CD4-positive, alpha-beta T cell treated with Interleukin-6 at 100 ng/mL for 8 hours (primary cell): Measurements from ENCODE around the gene CASK.

ENCODE experiments used
- DNase-seq: peaks from one replicate; pipeline ENCODE4 v3.0.0-alpha.2; 2020; ENCODE audit warnings: mixed read lengths, low spot score

CASK gene, protein sequence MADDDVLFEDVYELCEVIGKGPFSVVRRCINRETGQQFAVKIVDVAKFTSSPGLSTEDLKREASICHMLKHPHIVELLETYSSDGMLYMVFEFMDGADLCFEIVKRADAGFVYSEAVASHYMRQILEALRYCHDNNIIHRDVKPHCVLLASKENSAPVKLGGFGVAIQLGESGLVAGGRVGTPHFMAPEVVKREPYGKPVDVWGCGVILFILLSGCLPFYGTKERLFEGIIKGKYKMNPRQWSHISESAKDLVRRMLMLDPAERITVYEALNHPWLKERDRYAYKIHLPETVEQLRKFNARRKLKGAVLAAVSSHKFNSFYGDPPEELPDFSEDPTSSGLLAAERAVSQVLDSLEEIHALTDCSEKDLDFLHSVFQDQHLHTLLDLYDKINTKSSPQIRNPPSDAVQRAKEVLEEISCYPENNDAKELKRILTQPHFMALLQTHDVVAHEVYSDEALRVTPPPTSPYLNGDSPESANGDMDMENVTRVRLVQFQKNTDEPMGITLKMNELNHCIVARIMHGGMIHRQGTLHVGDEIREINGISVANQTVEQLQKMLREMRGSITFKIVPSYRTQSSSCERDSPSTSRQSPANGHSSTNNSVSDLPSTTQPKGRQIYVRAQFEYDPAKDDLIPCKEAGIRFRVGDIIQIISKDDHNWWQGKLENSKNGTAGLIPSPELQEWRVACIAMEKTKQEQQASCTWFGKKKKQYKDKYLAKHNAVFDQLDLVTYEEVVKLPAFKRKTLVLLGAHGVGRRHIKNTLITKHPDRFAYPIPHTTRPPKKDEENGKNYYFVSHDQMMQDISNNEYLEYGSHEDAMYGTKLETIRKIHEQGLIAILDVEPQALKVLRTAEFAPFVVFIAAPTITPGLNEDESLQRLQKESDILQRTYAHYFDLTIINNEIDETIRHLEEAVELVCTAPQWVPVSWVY

DNA sequence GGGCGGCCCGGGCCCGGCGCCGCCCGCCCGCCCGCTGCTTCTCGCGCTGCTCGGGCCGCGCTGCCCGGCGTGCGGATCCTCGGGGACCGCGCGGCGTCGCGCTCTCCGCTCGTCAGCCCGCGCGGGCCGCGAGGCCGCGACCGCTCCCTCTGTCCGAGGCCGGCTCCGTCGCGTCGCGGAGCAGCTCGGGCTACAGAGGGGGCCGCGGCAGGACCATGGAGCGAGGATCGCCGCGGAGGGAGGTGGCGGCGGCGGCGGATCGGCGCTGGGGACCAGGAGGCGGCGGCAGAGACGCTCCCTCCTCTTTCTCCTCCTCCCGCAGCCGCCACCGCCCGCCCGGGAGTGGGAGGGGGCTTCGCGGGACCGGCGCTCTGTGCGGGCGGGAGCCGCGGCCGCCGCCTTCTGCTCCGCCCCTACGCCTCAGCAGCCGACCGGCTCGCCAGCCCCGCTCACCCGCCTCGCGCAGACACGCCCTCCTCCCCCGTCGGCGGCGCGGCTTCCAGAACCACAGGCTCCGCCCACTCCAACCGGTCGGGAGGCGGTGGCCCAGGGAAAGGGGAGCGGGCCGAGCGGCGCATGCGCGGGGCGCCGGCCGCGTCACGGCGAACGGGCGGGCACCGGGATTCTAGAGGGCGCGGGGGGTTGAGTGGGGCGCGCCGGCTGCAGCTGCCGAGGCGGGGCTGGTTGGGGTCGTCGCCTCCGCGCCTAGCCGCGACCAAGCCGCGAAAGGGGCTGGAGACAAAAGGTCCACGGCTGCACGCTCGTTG lies at the start of gene CASK:
Gene CASK, minus strand, starts transcription at position 344 of the 767 bp plus-strand sequence. CDS start 566 bp downstream, outside the sequence.
- peak; percentile 93 for DNase-seq

DNA sequence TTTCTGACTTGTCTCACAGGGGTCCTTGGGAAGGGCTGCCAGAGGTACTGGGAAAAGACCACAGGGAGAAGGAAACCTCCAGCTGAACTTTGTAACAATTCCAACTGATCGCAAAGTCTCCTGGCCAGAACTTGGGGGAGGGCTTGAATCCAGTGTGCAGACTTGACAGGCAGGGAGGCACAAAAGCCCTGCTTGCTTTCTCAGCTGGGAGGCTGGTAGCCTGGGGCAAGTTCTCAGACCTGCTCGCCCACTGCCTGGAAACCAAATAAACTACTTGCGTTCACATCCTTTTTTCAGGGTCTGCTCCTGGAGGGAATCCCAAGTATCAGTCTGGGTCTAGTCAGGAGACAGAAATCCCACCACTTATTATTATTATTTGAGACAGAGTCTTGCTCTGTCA lies 48.0 kb upstream of the CASK start:
- no peak for DNase-seq

DNA sequence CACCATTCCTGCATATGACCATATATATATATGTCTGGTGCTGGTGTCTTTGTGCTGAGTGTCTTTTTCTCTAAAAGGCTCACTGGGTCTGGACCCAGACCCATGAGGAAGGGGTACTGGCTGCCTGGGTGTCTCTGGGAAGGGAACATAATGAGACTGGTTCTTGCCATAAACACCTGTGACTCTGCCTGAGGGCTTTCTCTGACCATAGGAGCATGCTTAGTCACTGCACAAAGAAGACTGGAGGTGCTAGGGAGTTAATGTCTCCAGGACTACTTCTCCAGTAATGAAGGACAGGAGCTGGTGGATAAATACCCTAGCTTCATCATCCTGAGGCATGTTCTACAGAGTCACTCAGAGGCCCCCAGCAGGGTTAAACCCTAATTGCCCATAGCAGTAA lies 47.1 kb upstream of the CASK start:
- DNase-seq, result no peak

DNA sequence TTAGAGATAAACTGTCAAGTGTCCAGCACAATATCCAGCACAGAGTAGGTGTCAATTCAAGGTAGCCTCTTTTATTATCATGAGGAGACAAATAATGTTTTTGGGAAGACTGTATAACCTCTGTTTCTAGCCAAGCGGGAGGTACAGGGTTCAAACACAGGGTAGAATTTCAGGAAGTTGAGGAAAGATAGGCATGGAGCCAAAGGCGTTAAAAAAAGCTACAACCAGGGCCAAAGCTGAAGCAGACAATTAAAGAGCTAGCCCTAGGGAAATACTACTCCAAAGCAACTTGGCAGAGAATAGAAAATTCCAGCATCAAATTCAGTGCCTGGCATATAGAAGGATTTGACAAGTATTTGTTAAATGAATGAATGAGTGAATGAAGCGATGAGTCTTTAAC lies 40.0 kb upstream of the CASK start:
- DNase-seq, result no peak

DNA sequence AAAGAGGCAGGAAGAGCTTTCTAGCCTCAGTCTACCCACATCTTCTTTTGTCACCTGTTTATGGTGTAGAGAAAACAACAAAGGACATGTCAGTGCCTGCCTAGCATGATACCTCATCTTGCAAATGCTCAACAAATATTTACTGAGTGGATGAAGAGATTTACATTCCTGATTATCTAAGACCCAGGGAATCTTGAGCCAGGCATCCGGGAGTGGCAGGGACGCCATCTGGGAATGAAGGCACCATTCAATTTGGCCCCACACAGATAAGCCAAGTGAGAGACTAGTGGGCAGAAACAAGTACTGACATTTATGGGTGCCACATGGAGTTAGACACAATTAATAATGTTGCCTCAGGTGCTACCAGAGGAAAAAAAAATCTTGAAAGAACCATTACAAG lies 36.8 kb upstream of the CASK start:
- DNase-seq, result no peak

DNA sequence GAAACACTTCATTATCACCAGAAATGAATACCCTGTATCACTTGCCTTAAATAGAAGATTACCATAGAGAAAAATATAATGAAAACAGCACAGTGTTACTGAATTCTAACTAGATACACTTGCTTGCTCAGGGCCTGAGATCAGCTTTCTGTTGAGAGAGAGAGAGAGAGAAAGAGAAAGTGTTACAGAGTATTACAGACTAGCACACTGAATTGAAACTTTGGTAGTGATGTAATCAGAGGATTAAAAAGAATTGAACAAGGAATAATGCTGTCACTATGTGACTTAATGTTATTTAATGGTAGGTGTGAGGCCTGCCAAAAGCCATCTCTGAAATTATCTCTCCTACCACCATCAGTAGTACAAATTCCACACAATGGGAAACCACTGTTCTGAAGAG lies 35.5 kb upstream of the CASK start:
- no peak for DNase-seq

DNA sequence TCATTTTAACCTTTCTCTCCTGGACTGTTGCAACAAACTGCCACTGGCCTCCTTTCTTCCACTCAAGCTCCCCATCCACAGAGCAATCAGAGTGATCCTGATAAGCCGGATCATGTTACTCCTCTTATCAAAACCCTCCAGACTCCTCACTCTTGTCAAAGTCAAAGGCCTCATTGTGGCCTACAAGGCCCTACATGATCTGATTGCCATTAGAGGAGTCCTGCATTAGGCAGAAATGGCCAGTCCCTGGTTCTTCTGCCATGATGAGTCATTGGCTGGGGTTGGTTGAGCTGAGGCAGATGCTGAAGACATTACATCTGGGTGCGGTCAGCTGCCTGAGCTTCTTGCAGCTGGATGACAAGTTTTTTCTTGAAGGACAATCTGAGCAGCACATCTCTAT lies 32.7 kb upstream of the CASK start:
- DNase-seq, result no peak

DNA sequence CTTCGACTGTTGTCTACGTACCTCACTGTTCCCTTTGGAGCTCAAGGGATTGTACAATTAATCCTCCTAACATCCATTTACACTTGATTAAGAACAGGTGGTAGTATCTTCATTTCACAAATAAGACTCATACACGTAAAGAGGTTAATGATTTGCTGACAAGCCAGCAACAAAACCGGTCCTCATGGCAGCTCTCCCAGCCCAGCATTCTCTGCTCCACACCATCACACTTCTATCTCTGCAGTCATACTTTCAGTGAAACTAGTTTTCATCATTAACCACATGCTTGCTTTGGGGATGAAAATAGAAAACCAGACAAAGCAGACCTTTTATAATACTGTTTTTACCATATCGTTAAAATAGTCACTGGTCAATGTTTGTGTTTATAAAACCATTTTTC lies 28.7 kb upstream of the CASK start:
- DNase-seq, result no peak

DNA sequence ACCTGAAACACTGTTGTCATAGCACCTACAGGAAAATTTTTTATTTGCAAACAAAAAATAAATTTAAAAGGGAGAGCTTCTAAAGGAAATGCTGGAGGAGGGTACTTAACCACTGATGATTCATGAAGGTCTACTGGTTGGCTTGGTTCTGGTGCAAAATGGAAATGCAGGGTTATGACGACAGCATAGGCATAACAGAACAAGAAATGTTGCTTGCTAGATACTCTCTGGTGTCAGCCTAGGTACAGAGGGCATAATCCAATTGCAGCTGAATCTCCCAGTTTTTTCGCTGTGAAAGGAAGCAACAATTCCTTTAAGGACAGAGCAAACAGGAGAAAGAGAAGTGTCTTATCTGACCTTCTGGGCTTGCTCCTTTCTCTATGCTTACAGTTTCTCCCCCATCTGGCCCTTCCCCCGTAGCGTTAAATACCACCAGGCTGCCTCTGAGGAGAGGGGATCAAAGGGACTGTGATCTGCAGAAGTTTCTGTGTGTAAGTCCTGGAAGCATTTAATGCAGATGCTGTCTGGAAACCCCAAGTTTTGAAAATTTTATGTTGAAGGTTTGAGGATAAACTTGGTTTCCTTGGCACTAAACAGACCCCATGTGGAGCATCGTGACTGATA lies 23.7 kb upstream of the CASK start:
- DNase-seq, result no peak

DNA sequence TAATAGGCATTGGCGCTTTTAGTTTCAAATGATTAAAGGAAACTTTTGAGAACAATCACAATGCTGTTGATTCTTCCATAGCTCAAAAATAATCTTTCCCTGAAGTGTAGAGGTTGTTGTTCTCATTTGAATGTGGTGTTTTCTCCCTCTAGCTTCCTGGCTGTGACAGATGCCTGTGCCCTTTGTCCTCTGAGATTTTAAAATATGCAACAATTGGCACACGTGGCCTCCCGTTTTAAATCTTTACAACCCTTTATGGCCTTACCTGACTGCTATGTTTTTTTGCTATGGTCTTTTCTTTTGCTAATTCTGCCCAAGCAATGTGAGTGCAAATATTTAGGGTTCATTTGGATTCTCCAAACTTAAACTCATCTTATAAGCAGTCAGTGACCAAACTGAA lies 22.9 kb upstream of the CASK start:
- DNase-seq, result no peak

DNA sequence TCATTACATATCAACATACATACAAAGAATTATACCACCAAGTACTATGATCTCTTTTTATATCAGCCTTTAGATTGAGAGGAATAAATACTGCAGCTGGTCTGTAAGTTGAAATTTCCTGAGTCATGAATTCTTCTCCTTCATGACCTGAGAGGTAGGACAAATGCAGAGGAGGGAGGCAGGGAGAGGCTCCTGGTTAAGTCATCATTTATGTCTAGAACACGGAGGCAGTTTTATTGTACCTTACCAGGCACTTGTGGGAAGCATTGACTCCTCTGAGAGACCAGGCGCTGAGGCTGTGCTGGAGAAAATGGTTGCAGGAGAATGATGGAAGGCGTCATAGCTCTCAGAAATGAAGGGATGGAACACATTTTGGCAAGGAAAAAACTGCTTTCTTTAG lies 12.5 kb upstream of the CASK start:
- no peak for DNase-seq

DNA sequence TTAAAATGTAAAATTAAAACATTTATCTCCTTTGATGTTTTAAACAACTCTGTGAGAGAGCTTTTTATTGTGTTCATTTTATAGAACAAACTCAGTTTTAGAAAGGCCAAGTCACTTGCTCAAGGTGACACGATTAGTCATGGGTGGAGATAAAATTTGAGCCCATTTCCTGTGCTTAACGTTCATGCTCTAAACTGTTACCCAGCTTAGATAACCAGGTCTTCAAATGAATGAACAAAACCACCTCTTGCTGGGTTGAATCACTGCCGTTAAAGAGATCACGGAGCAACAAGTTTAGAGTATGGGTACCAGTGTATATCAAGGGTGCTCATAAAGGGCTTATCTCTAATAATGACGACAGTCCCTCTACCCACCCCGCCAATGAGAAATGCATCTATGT lies 10.2 kb upstream of the CASK start:
- DNase-seq, result peak; percentile 32

DNA sequence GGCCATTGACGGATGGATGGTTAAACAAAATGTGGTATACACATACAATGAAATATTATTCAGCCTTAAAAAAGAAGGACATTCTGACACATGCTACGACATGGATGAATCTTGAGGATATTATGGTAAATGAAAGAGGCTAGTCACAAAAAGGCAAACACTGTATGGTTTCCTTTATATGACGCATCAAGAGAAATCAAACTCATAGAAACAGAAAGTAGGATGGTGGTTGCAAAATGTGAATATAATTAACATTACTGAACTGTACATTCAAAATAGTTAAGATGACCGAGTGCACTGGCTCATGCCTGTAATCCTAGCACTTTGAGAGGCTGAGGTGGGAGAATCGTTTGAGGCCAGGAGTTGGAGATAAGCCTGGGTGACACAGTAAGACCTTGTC lies 9.5 kb upstream of the CASK start:
- DNase-seq, result no peak

DNA sequence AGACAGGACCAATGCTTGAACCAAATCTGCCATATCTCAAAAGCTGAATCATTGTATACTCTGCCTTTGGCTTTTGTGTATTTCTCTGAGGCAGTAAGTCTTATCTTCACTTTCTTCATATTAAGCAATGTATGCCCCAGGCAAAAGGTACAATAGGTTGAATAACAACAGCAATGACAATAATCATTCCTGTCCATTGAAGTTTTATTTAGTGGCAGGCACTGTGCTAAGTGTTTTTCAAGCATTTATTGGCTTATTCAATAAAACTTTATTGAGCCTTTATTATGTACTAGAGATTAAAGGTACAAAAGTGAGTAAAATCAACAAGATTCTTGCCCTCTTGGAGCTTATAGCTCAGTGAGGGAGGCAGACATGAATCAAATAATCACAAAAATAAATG lies 8.2 kb upstream of the CASK start:
- DNase-seq, result no peak

DNA sequence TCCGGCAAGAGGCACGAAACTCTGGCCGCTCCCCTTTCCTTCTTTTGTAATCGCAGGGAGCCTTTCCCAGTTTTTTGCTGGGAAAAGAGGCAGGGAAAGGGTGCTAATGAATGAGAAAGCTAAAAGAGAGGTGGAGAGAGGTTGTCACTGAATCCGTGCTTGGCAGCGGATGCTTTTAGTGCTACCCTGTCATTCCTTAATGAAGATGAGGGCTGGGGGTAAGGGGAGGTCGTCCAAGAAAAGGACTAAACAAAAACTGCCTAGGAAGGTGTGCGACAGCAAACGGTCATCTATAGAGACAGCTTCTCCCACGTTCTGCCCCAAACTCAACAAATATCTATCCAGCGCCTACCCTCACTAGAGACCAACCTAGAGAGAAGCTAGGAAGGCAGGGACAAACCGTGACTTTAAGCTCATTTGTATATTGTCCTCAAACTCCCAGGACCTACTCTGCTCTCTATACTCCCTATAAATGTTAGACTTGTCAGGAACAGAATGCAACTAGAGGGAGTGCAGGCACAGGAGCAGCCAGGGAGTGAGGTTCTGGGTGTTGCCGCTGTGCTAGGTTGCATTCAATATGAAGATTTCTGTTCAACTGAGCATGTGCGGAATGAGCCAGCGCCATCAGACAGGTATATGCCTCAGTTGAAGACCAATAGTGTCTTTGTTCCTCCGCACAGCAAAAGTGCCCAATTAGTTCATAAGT lies 777 bp upstream of the CASK start:
- DNase-seq, result peak; percentile 32

DNA sequence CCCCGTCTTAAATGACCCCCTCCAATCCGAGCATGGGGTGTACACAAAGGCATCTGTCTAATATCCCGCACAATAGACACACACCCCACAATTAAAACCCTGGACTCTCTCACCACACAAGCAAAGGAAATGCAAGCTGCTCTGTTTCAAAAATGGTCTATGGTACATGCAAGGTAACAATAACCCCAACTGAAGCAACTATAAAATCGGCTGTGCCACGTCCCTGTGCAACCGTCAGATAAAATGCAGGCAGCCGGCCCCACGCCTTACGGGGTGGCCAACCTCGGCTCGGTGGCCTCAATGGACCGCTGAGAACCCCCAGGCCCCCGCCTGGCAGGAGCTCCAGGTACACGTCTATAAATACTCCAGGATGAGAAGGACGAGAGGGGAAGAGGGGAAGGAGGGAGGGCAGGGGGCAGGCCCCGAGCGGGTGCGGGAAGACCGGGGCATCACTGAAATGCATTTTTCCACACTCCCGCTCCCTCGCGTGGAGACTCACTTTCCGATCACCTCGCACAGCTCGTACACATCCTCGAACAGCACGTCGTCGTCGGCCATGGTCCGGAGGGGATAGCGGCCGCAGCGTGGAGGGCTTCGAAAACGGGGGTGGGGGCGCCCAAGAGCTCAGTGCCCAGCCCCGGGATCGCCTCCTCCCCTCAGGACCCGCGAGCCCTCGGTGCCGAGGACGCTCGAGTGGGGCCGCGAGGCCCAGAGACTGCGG lies 763 bp downstream of the CASK start:
- DNase-seq, result no peak

DNA sequence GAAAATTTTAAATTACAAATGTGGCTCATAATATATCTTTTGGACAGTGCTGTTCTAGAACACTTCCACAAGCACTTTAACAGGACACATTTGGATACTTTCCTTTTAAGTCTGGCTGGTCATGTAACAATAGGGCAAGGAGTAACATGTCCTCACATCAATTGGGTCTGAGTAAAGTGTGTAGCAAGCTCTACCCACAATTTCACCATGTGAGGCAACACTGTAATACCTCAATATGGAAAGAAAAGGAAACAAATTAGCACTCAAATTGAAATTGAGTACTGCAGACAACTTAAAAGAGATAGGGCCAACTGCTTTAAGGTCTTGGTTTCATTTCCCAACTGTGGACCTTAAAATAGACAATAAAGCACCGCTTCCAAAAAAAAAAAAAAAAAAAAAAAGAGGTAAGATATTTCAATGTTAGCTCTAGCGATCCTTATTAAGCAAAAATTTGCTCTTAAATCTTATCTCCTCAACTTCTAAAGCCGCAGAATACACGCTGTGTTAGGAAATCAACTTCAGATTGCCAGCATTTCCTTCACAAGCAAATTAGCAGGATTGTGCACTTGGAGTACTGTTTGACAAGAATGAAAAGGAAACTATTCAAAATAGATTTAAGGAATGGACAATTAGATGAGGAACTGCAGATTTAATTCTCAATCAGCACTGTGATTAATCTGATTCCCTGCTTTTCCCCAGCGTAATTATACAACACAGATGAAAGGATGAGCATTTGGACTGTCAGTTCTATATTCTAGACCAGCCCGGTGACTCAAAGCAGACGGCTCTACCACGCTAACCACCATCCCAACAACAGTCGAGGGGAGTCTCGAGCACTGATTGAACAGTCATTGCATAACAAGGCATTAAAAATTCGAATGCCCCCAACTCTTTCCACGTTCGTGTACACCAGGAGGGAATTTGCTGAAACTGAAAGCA lies 1.6 kb downstream of the CASK start:
- DNase-seq, result peak; percentile 18

DNA sequence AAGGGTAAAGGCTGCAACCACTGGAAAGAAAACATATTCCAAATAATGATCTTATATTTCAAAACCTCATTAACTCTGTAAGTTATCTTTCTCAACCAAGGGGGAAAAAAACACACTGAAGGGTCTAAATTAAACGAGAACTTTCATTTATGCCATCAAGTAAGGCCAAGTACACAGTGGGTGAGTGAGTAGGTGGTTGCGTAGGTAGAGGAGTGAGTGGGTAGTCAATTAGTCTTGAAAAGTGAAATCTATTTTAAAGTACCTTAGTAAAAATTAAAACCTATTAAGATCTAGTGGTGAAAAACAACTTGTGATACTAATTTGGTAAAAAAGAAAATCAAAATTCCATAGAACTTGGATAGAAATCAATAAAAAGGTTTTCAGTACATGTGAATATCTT lies 3.5 kb downstream of the CASK start:
- no peak for DNase-seq

DNA sequence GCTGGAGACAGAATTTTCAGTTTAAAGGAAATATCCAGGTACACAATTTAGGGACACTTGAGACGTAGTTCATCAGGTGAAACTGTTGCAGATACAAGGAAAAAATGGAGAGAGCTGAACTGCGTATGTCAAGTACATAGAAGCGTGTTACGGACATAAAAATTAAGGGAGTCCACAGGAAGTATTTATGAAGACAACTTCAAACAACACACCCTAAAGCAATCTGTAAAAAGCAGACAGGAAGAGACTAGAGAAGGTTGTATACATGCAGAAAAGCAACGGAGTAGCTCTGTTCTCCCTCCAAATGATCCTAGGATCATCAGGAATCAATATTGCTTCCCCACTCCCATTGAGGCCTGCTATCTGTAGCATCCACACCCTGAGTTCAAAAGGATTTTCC lies 5.8 kb downstream of the CASK start:
- DNase-seq, result no peak

DNA sequence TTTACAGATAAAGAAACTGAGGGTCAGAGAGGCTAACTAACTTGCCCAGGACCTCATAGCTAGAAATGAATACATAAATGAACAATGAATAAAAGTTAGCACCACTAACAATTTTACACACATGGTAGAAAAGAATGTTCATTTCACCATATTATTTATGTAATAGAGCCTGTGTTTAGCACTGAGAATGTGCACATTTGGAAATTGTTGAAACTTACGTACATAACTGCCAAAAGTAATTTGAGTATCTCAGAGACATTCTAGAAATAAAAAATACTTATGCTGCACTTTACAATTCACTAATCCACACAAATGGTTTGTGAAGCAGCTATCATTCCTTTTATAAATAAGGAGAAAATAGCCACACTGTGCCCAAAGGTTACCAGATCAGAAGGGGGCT lies 9.9 kb downstream of the CASK start:
- no peak for DNase-seq
